Hypothalamus (tissue), 51 donors: ENCODE measurements around the gene LACC1.
A peak's percentile ranks its signal among the peaks of the same experiment; 100 is the strongest.

ENCODE experiments used
- DNase-seq, 51 donors: peaks; one replicate each; lab custom pipeline; 2025; lab: John Stamatoyannopoulos, UW

The LACC1 gene

GRCh38 chr13:43881580-43881979 lies 1.9 kb downstream of the LACC1 start:
- DNase-seq = no peak

DNA sequence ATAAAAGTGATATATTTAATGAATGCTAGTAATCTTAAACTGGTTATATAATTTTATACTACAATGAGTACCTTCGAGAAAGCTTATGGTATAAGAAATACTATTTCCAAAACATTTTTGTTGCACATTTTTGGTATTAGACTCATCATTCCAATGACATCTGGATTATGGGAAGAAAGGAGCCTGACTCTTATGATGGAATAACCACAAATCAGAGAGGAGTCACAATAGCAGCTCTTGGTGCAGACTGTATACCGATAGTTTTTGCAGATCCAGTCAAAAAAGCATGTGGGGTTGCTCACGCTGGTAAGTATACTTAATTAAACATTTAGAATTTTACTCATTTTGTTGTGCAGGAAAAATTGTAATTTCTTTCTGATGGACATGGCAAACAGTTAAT lies 3.9 kb downstream of the LACC1 start:
- no peak for DNase-seq

- no peak for DNase-seq
Observed at GRCh38 chr13:43884222-43884621, 4.5 kb downstream of the LACC1 start.

DNA sequence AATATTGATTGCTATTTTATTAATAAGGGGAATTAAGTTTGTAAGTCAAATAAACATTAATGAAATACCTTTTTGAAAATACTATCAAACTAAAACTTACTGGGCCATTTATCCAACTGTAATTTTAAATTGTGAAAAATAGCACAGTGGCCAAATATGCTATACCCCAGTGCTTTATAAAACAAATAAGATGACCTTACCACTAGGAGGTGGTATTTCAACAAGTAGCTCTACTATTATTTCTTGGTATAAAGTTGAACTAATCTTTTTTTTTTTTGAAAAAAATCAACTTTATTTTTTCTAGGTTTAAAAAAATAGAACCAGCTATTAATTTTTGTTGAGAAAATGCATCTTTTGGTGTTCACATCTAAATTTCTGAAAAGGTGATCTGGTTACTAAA lies 14.7 kb downstream of the LACC1 start:
- DNase-seq = no peak

DNA sequence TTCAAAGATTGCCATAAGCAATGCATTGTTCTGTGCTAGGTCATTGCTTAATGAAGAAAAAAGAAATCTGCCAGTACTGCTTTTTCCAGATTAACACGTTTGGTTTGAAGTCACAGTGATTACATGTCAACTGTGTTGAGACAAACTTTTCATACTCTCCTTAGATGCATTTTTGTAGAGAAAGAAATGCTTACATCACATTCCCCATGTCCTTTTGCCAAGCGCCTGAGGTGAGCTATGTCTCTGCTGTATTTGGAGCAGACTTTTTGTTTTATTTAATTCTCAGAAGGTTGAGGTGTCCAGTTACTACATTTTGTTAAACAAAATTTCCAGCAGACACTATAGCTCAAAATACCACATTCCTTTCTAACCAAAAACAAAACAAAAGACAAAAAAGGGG lies 16.2 kb downstream of the LACC1 start:
- DNase-seq = no peak

DNA sequence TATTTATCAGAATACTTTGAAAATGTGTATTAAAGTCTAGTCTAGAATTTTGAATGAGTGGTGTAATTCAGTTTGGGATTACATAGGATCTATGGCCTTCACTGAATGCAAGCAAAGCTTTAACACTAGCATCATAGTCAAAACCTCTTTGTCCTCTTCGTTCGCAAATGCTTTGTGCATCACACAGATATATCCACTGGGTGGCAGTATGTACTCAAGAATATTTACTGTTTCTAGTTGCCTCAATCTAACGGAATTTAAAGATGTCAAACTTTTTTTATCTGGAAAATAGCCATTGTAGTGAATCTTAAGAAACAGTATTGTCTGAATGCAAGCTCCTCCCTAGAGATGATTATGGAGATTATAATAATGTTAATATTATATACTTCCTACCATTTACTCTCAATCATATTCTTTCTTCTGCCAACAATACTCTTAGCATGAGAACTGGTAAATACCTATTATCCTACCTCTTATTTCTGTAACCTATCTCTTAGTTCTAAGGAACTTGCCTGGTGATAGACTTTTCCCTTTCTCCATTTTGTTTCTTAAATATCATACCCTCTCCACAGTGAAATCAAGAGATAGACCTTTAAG lies 25.8 kb downstream of the LACC1 start:
- DNase-seq = peak in 13 of 51 donors; percentile 1 to 74 (median 11)

- DNase-seq = peak in 1 of 51 donors; percentile 29
Observed at GRCh38 chr13:43908156-43909126, 28.7 kb downstream of the LACC1 start.

DNA sequence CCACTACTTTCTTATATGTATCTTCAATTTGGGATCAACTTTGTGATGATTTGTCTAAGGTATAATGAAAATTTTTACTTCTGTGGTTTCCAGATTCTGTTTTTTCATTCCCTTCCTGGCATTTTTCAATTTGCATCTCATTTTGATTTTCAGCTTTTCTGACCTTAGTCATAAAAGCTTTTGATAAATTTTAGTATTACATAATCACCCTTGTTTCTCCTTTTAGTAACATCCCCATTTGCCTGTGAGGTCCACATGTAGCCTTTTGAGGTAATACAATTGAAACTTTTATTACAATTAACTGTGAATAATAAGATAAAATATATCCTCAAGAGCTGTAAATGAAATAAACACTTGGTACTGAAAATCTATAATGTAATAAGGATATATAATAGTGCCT lies 31.2 kb downstream of the LACC1 start:
- DNase-seq = no peak

GRCh38 chr13:43911278-43911677 lies 31.6 kb downstream of the LACC1 start:
- no peak for DNase-seq

- peak in 1 of 51 donors; percentile 34 for DNase-seq
Observed at GRCh38 chr13:43911871-43912270, 32.2 kb downstream of the LACC1 start.

GRCh38 chr13:43915451-43915850 lies 35.7 kb downstream of the LACC1 start:
- no peak for DNase-seq

- DNase-seq = no peak
Observed at GRCh38 chr13:43916828-43917227, 37.1 kb downstream of the LACC1 start.

DNA sequence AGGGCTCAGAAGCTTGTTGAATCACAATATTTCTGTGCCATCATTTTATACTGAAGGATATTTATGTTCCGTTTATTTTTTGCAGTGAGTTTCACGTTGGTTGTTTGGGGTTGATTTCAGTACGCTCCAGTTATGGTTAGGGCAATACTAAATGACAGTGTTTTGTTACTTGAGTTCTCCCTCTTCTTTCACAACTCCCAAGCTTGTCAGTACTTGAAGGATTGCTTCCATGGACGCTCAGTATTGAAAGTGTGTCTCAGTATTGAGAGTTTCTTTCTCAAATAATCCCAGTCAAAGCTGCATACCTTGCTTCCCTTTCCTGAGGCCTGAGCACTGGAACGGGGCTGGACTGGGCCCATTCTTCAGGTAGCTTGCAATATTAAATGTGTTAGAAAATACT lies 38.9 kb downstream of the LACC1 start:
- DNase-seq = no peak

DNA sequence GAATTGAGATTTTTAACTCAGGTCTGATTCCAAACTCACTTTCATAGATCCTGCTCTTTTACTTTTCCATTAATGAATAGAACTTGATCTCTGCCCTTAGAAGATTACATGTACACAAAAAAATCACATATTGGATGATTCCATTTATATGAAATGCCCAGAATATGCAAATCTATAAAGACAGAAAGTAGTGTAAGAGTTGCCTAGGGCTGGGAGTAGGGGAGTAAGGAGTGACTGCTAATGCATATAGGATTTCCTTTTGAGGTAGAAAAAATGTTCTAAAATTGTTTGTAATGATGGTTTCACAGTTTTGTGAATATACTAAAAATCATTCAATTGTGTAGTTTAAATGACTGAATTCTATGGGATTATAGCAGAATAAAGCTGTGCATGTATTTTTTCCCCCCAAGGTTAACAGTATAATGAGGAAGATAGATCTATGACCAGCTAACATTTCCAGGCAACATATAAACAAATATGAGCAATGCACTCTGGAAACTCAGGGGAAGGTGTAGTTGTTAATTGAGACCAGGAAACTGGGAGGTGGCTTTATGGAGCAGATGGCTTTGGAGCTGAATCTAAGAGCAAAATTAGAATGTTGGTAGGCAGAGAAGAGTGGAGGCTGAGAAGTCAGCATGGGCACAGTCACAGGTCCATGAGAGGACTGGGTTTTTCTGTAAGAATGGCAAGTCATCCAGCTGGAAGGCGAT lies 41.4 kb downstream of the LACC1 start:
- DNase-seq = no peak

- no peak for DNase-seq
Observed at GRCh38 chr13:43924549-43925245, 45.0 kb downstream of the LACC1 start.

GRCh38 chr13:43929947-43930346 lies 50.2 kb downstream of the LACC1 start:
- DNase-seq = no peak

GRCh38 chr13:43933378-43933777 lies 53.7 kb downstream of the LACC1 start:
- DNase-seq = no peak

DNA sequence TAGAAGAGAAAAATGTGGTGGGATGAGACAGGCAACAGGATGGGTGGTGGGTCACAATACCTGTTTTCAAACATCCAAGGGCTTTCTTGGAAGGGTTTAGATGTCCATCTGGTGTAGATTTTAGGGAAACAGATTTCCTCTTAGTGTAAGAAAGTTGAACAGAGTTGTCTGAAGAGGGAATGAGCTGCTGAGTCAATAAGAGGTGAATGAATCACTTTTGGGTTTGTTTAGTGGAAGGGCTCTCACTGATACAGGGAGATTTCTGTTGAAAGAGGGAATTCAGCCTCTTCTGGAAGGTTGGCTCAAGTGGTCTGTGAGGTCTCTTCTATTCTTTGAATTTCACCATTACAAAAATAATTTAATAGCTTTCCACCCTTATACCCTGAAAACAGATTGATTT lies 54.6 kb downstream of the LACC1 start:
- no peak for DNase-seq

DNA sequence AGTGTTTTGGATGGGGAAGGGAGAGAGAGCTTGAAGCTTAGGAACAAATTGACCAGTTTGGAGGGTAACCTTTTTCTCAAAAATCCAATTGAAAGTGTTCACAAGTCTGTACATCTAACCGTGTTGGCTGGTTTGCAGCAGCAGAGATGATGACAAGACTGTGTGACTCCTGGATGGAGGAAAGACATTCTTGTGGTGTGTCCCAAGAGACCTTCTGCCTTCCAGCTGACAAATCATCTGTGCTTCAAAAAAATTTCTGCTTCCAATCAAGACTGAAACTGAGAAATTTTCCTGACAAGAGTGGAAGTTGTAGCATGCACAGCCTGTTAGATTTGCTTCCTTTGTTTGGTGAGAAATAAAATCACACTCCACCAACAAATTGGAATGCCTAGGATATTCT lies 56.2 kb downstream of the LACC1 start:
- DNase-seq = no peak

- DNase-seq = no peak
Observed at GRCh38 chr13:43936647-43937046, 56.9 kb downstream of the LACC1 start.

DNA sequence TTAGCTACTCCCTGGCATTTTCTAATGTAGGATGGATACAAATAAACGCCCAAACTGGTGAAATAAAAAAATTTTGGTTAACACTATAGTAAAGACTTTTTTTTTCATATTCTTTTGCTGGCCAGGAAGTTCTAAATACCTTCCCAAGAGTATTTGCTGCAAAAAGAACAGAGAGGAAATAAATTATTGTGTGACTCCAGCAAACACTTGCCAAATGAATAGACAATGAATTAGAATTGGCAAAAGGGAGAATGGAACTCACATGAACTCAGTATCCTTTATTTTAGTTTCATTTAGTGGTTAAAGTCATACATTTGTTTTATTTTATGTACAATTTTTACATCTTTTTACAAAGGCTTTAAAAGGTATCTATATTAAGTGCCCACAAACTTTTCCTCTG lies 58.1 kb downstream of the LACC1 start:
- DNase-seq = no peak
